HG03097 (cell line): ENCODE measurements around the gene BMPR2.
"Not testable (repeated sequence)": the region's sequence is repeated elsewhere in the genome, so short reads cannot be mapped to it uniquely, and the experiment has no call there.

Experiments
- ATAC-seq: cut with Tn5 transposase; IDR thresholded peaks from one replicate; pipeline ENCODE4 v1.9.1; 2021; ENCODE audit not compliant: unreplicated experiment, low FRiP score

BMPR2 gene

GRCh38 chr2:202378662-202379358 lies 2.7 kb downstream of the BMPR2 start:
- ATAC-seq, result no peak

- ATAC-seq, result no peak
These were observed 6.6 kb downstream of the BMPR2 start for GRCh38 chr2:202382684-202383083.

GRCh38 chr2:202386495-202386894 lies 10.4 kb downstream of the BMPR2 start:
- ATAC-seq, result not testable (repeated sequence)

- ATAC-seq, result no peak
These were observed 11.6 kb downstream of the BMPR2 start for GRCh38 chr2:202387608-202388342.

- no peak for ATAC-seq
These were observed 24.8 kb downstream of the BMPR2 start for GRCh38 chr2:202400941-202401340.

GRCh38 chr2:202405798-202406197 lies 29.7 kb downstream of the BMPR2 start:
- ATAC-seq, result no peak

- ATAC-seq, result no peak
These were observed 30.4 kb downstream of the BMPR2 start for GRCh38 chr2:202406445-202406978.

GRCh38 chr2:202408546-202409140 lies 32.5 kb downstream of the BMPR2 start:
- no peak for ATAC-seq

GRCh38 chr2:202410092-202410491 lies 34.0 kb downstream of the BMPR2 start:
- no peak for ATAC-seq

GRCh38 chr2:202411097-202411496 lies 35.0 kb downstream of the BMPR2 start:
- ATAC-seq, result no peak

GRCh38 chr2:202418027-202418426 lies 41.9 kb downstream of the BMPR2 start:
- no peak for ATAC-seq

- ATAC-seq, result no peak
These were observed 42.4 kb downstream of the BMPR2 start for GRCh38 chr2:202418511-202418910.

- ATAC-seq, result no peak
These were observed 47.0 kb downstream of the BMPR2 start for GRCh38 chr2:202423139-202423538.

- ATAC-seq, result no peak
These were observed 48.9 kb downstream of the BMPR2 start for GRCh38 chr2:202425036-202425435.

- no peak for ATAC-seq
These were observed 50.6 kb downstream of the BMPR2 start for GRCh38 chr2:202426751-202427150.

- no peak for ATAC-seq
These were observed 53.2 kb downstream of the BMPR2 start for GRCh38 chr2:202429164-202429980.

GRCh38 chr2:202432776-202433175 lies 56.6 kb downstream of the BMPR2 start:
- no peak for ATAC-seq

- no peak for ATAC-seq
These were observed 58.3 kb downstream of the BMPR2 start for GRCh38 chr2:202434472-202434871.

GRCh38 chr2:202436626-202437025 lies 60.5 kb downstream of the BMPR2 start:
- ATAC-seq, result no peak

- not testable (repeated sequence) for ATAC-seq
These were observed 64.0 kb downstream of the BMPR2 start for GRCh38 chr2:202440117-202440516.

GRCh38 chr2:202442882-202443281 lies 66.8 kb downstream of the BMPR2 start:
- no peak for ATAC-seq
